HG02970 (cell line): ENCODE measurements around the gene ENOX1.

Experiments
- ATAC-seq: cut with Tn5 transposase; IDR thresholded peaks from one replicate; pipeline ENCODE4 v1.9.1; 2021; ENCODE audit warnings: mild to moderate bottlenecking, moderate library complexity, moderate number of reproducible peaks; ENCODE audit not compliant: unreplicated experiment, low FRiP score

ENOX1 gene

GRCh38 chr13:43785650-43786471 is 911 bp downstream of the ENOX1 start:
- ATAC-seq, result no peak

DNA sequence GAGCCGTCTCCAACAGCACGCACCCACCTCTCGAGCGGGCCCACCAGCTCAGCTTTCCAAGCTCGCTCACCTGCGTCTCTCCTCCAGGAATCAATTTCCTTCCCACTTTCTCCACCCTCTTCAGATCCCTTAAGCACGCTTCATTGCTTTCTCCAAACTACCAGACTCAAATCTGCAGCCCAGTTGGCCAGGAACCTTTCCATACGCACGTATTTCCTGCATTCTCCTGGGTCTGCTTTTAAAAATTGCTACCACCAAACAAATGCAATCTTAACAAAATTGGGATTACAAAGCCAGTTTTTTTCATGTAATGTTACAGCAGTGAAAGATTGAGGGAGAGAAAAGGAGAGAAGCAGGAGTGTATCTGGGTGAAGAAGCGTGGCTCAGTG is 1.5 kb downstream of the ENOX1 start:
- no peak for ATAC-seq

- no peak for ATAC-seq
Observed at GRCh38 chr13:43784496-43784895, 2.3 kb downstream of the ENOX1 start.

DNA sequence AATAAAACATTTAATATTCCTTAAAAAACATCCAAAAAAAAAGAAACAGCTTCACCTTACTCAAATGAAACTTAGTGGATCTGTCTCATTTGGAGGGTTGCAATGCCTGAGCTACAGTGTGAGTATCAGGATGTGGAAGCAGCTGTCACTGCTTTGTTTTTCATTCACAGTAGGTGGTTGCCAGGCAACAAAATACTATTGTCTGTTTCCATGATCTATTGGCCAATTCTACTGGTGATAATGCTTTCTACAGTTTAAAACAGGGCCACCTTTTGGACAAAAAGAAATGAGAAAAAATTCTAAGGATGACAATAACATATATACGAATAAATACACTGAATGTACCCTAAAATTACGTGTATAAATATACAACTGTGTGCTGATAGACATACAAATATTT is 3.0 kb downstream of the ENOX1 start:
- no peak for ATAC-seq

DNA sequence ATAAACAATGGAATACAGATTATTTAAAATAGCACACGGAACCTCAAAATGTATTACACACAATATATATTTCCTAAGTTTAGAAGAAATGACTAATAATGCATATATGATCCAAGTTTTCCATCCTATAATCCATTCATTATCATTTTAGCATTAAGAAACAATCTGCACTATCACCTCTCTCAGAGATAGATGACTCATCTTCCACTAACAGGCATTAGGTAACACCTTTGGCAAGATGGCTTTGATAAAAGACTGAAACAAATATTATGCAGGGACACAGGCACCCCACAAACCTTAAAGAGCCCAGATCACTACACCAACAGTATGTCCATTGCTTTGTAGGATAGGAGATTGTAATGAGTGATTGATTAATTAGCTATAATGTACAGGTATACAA is 4.1 kb downstream of the ENOX1 start:
- ATAC-seq, result no peak

GRCh38 chr13:43780666-43781065 is 6.1 kb downstream of the ENOX1 start:
- ATAC-seq, result no peak

DNA sequence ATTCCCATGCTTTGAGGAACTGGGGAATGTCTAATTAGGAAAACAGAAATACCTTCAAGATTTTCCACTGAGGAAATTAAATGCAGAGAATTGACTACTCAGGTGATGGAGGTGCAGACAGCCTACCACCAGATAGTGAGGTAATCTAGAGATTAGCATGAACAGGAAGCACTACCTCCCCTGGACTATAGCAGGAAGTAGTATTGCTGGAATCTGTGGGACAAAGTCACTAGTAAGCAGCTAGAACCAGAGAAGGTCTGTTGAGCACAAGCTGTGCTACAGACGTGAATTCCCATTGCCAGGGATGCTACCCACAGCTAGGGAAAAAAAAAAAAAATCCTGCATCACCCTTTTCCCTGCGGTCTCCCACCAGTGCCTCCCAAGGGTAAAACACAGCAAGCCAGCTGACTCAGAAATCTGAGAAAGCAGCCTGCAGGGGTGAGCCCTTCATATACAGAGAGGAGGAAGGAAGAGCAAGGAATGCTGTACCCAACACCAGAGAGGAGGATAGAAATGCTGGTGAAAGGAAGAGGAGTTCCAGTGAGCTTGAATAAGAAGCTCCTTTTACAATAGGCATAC is 10.2 kb downstream of the ENOX1 start:
- no peak for ATAC-seq

DNA sequence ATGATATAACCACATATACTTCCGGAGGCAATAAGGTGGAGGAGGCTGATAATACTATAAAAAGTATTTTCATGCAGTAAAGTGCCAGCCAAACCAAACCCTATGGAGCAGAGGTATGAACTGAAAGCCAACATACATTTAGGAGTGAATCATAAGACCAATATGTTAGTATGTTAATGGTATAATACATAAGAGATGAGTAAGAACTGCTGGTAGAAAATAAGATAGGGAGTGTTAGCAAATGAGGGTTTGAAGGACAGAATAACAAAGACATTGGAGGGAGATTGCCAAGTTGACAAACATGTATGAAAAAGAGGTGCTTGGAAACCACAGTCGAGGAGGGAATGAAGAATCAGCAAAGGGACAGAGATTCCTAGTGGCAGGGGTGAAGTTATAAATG is 10.8 kb downstream of the ENOX1 start:
- no peak for ATAC-seq

- ATAC-seq, result no peak
Observed at GRCh38 chr13:43773602-43774001, 13.2 kb downstream of the ENOX1 start.

DNA sequence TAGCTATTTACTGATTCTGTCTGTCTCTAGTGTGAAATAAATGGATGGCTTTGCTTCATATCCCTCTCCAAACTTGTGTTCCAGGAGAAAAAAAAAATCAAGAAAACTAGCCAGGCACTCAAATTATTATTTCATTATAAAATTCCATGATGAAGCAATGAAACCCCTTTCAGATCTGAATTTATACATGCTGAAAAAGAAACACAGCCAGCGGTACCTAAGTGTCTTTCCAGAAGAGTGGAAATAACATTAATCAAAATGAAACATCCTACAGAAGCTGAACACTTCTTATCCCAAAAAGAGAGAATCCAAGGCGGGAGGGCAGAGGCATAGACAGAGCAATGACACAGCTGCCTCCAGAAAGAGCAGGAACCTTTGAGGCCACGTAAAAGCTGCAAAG is 15.9 kb downstream of the ENOX1 start:
- no peak for ATAC-seq

DNA sequence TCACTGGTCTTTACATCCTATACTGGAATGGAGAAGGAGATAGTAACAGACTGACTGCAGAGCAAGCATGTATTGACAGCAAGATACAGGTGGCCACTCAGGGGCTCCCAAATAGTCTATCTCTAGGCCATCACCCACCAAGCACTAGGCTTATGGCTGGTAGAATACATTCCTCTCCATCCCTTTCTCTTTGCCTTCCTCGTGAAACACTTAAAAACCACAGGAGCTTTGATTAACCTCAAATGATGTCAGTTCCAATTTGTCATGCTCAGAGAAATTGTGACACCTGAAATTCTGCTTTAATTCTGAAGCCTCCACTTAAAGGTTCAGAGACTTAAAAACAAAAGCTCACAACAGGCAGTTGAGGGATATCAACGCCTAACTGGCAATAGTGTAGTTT is 17.2 kb downstream of the ENOX1 start:
- ATAC-seq, result no peak

- no peak for ATAC-seq
Observed at GRCh38 chr13:43767341-43767931, 19.3 kb downstream of the ENOX1 start.

- ATAC-seq, result no peak
Observed at GRCh38 chr13:43766725-43767124, 20.0 kb downstream of the ENOX1 start.

DNA sequence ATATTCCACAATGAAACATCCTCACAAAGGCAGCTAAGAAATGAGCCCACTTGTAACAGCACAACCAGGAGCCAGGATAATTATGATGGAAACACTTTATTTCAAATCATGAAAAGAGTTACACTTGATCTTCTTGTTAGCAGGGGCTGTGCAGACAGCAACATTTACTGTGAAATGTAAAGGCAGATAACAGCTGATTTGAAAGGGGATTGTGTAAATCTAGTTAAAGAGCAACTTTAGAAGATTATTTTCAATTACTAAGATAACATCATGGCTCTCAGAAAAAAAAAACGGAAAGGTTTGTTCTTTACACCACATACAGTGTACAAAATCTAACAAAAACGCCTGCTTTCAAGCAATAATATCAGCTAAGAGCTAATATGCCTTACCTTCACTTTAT is 22.4 kb downstream of the ENOX1 start:
- no peak for ATAC-seq

GRCh38 chr13:43763143-43763759 is 23.5 kb downstream of the ENOX1 start:
- no peak for ATAC-seq

- no peak for ATAC-seq
Observed at GRCh38 chr13:43761616-43762315, 25.0 kb downstream of the ENOX1 start.

- no peak for ATAC-seq
Observed at GRCh38 chr13:43760257-43760656, 26.5 kb downstream of the ENOX1 start.

- ATAC-seq, result no peak
Observed at GRCh38 chr13:43758834-43759233, 27.9 kb downstream of the ENOX1 start.

GRCh38 chr13:43757266-43757665 is 29.5 kb downstream of the ENOX1 start:
- no peak for ATAC-seq

DNA sequence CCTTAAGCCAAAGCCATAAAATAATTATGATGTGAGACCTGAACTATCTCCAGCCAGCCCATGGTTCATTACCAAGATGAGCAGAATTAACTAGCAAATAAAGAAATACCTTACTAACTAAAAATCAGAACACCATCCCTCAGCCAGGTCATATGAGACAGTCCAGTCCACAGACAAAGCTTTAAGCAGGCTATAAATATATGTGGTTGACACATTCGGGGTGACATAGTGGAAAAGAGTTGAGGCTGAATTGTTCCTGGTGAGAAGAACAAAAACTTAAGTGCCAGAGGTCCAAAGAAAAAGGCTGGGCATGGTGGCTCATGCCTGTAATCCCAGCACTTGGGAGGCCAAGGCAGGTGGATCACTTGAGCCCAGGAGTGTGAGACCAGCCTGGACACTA is 30.9 kb downstream of the ENOX1 start:
- ATAC-seq, result no peak

- no peak for ATAC-seq
Observed at GRCh38 chr13:43751624-43752023, 35.1 kb downstream of the ENOX1 start.
